ENCODE data around the gene DGLUCY.
"Not testable (repeated sequence)": the region's sequence is repeated elsewhere in the genome, so short reads cannot be mapped to it uniquely, and the experiment has no call there.

DGLUCY gene, protein sequence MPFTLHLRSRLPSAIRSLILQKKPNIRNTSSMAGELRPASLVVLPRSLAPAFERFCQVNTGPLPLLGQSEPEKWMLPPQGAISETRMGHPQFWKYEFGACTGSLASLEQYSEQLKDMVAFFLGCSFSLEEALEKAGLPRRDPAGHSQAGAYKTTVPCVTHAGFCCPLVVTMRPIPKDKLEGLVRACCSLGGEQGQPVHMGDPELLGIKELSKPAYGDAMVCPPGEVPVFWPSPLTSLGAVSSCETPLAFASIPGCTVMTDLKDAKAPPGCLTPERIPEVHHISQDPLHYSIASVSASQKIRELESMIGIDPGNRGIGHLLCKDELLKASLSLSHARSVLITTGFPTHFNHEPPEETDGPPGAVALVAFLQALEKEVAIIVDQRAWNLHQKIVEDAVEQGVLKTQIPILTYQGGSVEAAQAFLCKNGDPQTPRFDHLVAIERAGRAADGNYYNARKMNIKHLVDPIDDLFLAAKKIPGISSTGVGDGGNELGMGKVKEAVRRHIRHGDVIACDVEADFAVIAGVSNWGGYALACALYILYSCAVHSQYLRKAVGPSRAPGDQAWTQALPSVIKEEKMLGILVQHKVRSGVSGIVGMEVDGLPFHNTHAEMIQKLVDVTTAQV

DNA sequence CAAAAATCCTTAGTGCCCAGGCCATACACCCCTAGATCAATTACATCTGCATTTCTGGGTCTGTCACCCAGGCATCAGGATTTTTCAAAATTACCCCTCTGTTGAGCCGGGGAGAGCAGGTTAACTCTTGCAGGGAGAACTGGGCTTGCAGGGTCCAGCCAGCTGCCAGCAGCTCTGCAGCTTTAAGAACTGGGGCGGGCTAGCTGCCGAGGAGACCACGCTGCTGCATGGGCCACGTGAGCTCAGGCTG, at the start of gene DGLUCY:
TSS of gene DGLUCY (plus strand) at position 245 of the 250 bp plus-strand sequence. CDS start 46,222 bp downstream, outside the sequence.
- DNase-seq (ENCODE audit: low read depth in 2 of 2), result peak; percentile 57 to 59

DNA sequence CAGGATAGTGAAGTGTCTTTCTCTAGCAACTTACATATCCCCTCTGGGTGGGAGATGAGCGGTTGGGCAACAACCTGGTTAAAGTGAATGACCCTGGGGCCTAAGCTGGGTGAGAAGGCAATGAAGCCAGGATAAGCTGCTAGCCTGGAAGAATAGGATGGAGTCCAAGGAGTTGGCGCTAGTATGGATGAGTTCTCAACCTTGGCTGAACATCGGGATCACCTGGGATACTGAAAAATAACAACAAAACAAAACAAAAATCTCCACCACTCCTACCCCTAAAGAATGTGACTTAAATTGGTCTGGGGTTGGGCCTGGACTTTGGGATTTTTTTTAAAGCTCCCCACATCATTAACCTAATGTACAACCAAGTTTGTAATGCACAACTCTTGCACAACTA, 48.6 kb upstream of the DGLUCY start:
- DNase-seq (ENCODE audit: low read depth in 2 of 2), result no peak

DNA sequence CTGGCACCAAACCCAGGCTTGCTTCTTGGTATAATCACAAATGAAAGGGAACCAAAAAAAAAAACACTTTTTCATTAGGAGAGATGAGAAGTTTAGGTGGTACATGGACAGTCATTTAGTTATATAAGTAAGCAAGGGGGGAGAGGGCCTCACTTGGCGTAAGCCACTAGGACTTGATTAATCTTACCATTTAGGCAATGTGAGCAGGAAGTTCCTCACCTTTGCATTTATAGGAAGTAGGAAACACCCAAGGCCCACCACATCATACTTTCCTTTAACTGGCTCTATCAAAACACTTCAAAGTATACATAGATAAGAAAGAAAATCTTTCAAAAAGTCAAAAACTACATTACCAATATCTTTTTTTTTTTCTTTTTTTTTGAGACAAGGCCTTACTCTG, 46.7 kb upstream of the DGLUCY start:
- no peak for DNase-seq (ENCODE audit: low read depth in 2 of 2)

DNA sequence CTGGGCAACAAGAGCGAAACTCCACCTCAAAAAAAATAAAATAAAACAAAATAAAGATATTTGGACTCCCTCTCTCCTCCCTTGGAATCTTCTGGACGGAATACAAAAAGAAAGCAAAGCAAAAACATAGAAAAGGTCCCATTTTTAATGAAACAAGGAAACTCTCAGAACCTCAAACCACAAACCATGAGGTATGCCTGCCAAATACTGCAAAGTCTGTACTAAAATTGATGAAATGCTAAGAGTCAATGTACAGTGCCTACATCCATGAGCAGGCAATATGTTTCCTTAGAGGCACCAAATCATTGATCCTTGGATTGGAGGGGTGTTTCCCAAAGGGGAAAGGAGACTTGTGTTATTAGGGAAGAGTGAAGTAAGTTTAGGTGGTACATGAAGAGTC, 45.2 kb upstream of the DGLUCY start:
- DNase-seq (ENCODE audit: low read depth in 2 of 2), result no peak

DNA sequence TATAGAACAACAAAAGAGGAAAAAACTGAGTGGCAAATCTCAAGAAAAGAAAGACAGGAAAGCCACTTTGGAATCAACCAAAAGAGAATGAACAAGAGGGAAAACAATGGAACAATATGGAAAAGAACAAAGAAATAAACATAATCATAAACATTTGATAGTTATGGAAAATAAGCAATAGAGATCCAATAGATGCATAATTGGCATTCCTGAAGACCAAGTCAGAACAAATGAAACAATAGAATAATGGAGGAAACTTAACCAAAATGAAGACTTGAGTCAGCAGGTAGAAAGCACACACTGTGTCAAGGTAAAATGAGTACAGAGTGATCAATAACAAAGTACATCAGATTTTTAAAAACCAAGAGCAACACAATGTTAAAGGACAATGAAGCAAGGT, 43.3 kb upstream of the DGLUCY start:
- no peak for DNase-seq (ENCODE audit: low read depth in 2 of 2)

DNA sequence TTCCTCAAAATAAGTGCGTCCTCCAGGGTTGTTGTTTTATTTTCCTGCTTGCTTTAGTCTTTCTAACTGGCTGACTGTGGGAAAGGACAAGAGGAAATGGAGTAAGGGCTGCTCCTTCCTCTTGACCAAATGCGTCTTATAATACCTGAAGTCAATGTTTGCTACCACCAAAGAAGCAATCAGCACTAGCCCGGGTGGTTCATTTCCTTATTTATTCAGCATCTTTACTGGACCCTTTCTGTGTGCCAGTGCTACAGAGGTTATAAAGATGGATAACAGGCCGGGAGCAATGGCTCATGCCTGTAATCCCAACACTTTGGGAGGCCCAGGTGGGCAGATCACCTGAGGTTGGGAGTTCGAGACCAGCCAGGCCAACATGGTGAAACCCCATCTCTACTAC, 38.3 kb upstream of the DGLUCY start:
- no peak for DNase-seq (ENCODE audit: low read depth in 2 of 2)

DNA sequence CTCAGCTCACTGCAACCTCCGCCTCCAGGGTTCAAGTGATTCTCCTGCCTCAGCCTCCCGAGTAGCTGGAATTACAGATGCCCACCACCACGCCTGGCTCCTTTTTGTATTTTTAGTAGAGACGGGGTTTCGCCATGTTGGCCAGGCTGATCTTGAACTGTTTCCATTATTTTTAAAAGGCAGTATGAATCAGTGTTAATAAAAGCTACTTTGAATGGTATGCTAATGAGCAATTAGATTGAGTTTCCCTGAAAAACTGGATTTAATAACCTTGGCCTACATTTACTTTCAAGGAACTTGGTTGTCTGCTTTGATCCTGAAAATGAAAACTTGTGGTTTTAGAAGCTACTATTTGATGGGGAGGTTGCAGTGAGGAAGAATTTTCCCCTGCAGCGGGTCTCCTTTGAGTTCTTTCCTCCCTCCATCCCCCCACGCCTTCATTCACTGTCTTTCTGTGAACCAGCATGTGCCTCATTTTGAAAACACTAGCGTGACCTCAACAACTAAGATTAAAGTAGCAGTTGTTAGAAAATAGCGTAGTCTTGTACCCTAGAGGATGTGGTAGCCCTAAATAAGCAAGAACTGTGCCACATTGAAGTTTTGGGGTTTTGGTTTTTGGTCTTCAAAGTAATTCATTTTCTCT, 35.7 kb upstream of the DGLUCY start:
- peak; percentile 33 to 49 for DNase-seq (ENCODE audit: low read depth in 2 of 2)

DNA sequence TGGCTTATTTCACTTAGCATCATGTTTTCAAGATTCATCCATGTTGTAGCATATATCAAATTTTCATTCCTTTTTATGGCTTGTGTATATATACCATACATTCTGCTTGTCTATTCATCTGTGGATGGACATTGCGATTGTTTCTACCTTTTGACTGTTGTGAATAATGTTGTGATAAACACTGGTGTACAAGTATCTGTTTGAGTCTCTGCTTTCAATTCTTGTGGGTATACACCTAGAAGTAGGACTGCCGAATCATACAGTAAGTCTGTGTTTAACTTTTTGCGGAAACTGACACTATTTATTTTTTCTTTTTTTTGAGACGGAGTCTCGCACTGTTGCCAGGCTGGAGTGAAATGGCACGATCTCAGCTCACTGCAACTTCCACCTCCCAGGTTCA, 33.8 kb upstream of the DGLUCY start:
- DNase-seq (ENCODE audit: low read depth in 2 of 2), result no peak

DNA sequence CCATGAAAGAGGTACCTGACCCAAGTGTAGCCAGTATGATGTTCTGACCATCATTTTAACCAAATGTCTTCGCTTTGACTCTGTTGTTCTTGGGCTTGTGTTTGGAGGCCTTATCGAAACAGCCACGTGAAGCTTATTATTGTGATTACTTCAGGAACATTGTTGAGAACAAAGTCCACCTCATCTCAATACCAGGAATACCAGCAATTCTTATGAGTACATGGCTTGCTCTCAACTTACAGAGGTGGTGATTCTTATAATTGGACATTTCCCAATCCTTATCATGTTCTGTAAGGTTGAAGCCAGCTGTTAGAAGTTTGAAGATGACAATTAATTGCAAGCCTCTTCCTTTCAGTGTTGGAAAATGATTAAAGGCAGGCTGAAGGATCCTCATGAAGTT, 31.6 kb upstream of the DGLUCY start:
- DNase-seq (ENCODE audit: low read depth in 2 of 2), result no peak

DNA sequence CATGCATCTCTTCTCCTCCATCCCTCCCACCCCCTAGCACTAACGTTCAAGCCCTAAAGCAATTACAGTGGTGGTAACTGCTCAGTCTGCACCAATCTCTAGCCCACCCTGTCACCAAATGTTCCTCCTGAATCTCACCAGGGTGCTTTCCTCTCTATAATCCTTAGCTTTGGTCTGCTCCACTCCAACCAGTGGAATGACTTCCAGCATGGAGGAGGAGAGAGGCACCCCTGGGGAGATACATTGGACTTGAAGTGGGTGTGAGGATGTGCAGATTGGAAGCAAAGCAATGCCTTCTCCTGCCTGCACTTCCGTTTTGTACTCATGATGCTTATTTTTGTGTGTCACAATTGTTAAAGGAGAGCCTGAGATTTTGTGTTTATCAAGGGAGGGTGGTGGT, 29.4 kb upstream of the DGLUCY start:
- DNase-seq (ENCODE audit: low read depth in 2 of 2), result no peak

DNA sequence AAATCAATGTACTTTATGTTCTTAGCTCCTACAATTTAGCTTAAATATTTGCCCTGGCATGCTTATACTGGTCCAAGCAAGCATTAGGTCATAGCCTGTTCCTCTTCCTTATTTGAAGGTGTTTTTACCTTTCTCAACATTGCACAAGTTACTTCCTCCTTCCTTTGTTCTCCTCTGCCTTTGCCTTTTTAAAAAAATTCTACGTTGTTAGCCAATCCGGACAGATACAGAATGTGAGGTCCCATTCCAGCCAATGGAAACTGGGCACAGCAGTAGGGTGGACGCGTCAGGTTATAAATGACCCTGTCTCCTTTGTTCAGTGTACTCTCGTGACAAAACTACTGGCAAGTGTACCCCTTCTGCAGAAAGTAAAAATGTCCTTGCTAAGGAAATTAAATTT, 26.4 kb upstream of the DGLUCY start:
- DNase-seq (ENCODE audit: low read depth in 2 of 2), result not testable (repeated sequence)

DNA sequence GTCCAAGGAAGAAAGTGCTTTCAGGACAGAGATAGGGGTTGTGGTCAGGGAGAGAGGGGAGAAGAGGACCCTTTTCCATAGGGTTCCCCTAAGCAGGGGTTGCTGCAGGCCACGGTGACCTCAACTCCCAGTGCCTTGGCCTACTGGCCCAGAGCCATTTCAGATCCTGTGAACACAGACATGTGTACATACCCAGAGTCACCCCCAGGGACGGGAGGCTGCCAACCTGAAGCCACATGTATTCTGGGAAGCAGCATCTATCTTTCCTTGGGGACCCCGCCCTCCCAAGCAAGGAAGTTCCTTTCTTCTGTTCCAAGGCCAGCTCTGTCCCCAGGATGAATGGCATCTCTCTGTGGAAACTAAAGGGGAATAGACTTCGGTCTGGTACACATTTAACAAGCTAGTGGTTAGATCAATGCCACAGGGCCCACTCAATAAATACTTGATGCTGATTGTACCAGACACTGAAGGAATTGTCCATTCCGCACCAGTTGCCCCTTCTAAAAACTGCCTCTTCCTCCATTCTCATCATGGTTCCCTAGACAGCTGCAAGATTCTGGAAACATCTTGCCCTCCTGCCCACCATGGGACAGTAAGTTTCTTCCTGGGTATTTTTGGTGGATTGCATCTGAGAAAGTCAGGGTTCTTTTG, 25.2 kb upstream of the DGLUCY start:
- no peak for DNase-seq (ENCODE audit: low read depth in 2 of 2)

DNA sequence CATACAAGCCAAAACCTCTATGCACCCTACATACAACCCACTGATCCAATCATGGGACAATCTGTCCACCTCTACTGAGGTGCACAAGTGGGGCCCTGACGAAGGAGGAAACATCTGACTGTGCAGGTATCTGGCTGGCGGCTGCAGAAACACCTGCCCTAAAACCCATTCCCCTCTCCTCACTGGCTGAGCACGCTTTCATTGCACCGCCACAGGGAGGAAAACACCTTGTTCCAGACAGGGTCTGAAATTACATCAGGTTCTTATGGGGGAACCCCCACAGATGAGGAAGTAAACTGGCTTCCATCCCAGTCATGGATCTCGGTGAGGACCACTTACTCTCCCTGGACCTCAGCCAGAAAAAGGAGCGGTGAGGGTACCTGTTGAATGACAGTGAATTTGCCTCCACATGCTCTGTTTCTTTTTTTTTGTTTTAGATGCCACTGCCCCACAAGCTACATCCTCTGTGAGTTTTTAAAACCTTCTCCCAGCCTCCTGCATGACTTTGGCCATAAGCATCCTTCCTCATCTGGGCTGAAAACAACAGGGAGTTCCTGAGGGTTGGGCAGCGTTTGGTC, 23.8 kb upstream of the DGLUCY start:
- DNase-seq (ENCODE audit: low read depth in 2 of 2), result no peak

DNA sequence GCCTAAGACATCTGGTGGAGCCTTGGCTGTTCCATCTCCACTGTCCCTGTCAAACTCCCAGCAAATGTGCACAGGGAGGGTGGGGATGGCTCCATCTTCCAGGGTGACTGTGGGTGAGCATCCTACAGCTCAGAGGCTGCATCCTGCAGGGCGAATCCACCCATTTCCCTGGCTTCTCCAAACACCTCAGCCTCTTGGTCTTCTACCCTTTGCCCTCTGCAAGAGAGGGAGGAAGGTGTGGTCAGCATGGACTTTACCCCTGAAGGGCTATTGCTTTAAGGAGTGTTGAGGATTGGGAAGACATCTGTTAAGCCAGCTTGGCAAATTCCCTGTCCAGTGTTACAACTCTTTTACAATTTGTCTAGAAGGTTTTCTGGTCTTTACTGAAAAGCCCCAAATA, 23.1 kb upstream of the DGLUCY start:
- no peak for DNase-seq (ENCODE audit: low read depth in 2 of 2)

DNA sequence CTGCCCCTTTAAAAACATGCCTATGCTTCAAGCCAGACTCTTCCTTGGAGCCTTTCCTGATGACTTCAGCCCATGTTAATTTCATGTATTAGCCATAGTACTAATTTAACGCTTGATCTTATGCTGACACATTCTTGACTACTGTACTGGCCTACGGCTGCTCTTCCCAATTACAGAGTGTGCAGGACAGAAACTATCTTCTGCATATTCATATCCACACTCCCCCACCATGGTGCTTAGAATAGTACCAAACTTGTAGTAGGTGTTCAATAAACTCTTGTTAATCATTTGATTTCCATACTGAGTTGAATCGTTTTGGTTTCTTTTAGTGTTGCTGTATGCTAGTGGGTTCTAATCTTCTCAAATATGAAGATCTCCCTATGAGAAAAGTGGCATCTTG, 21.8 kb upstream of the DGLUCY start:
- no peak for DNase-seq (ENCODE audit: low read depth in 2 of 2)

DNA sequence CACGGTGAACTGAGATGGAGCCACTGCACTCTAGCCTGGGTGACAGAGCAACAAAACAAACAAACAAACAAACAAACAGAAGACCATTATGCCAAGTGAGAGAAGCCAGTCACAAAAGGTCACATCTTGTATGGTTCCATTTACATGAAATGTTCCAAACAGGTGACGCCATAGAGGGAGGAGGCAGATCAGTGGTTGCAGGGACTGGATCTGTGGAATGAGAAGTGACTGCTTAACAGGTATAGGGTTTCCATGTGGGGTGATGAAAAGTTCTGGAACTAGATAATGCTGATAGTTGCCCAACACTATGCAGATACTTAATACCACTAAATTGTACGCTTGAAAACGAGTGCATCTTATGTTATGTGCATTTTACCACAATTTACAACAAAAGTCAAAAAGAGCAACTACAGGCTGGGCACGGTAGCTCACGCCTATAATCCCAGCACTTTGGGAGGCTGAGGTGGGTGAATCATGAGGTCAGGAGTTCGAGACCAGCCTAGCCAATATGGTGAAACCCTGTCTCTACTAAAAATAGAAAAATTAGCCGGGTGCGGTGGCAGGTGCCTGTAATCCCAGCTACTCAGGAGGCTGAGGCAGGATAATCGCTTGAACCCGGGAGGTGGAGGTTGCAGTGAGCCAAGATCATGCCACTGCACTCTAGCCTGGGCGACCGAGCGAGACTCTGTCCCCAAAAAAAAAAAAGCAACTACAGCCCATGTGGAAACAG, 20.0 kb upstream of the DGLUCY start:
- not testable (repeated sequence) for DNase-seq (ENCODE audit: low read depth in 2 of 2)

DNA sequence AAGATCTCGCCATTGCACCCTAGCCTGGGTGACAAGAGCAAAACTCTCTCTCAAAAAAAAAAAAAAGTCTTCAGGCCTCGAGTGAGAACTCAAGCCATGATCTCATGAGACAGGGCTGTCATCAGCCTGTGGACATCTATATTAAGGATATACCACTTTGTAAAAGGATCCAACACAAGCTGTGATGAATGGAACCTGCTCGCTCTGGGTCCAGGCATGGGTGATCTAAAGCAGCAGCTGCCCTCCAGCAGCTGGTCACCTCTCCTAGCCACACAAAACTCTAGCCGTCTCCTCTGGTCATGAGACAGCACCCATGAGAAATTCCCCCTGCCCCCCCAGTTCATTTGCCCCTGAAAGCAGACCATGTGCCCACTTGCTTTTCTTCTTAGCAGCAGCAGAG, 19.1 kb upstream of the DGLUCY start:
- DNase-seq (ENCODE audit: low read depth in 2 of 2), result no peak

DNA sequence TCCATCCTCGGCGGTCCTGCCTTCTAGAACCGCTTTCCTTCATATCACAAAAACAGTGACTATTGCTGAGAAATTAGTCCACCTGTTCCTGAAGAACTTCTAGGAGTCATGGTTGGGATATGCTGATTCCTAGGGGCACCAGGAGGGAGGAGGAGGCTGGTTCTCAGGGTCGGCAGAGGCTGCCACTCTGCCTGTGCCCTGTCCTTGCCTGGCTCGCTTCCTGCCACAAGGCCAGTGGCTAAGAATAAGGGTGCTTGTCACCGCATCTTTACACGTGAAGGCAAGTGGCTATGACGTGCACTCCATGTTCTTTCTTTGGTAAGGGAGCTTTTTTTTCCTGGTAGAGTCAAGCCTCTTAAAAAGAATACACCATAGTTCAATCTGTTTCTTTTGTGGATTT, 18.7 kb upstream of the DGLUCY start:
- DNase-seq (ENCODE audit: low read depth in 2 of 2), result no peak

DNA sequence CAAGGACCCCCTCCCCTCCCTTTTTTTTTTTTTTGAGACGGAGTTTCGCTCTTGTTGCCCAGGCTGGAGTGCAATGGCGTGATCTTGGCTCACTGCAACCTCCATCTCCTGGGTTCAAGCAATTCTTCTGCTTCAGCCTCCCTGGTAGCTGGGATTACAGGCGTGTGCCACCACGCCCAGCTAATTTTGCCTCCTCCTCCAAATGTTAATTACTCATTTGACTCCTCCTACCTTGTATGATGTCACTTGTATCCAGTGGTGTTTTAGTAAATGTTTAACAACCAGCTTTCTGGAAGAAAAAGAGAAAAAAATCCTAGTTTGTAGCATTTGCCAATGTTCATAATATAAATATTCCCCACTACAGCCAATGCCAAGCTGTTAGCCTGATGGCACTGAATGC, 16.2 kb upstream of the DGLUCY start:
- not testable (repeated sequence) for DNase-seq (ENCODE audit: low read depth in 2 of 2)

DNA sequence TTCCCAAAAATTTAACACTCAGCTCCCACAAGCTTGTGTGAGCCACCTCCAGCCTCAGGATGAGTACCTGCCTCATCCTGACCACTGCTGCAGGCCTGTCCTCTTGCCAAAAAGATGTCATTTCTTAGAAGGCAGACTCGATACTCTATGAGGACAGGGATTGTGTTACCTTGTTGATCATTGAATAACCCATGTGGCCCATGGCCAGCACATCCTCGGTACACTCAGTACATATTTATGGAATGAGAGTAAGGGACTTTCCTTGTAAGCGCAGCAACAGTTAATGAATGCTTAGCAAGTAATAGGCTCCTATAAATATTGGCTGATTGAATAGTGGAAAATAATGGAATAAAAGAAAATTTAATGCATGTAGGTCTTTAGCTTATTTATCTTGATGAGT, 15.3 kb upstream of the DGLUCY start:
- no peak for DNase-seq (ENCODE audit: low read depth in 2 of 2)

DNA sequence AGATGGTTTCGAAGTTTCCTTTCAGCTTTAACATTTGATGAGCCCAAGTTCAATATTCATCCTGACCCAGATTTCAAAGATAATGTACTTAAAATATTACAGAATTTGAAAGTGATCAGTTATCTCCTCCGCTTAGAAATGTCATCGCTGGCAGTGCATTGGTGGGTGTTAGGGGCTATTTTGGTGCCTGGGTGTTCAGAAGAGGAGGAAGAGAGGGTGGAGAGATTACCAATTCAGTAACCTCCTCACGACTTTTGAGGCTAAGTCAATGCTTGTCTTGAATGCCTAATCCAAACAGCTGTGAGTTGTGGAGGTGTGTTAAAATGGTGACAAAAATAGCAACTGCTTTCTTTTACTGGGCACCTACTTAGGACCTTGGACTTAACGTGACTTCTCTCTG, 13.8 kb upstream of the DGLUCY start:
- DNase-seq (ENCODE audit: low read depth in 2 of 2), result no peak

DNA sequence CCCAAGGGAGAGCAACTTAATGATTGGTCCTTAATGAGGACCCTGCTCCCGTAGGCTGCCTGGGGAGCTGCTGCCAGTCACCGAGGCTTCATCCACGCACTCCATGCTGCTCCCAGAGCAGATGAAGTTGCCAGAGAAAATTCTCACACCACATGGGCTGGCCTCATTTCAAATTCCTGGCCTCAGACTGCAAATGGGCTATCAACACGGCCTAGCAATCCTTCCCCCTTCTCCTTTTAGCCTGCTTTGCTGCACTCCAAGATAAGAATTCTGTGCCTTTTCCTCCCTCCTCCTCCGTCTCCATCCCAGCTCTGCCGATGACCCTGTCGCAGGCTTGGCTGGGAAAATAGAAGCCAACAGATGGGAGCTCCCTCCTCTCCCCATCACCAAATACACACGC, 10.8 kb upstream of the DGLUCY start:
- DNase-seq (ENCODE audit: low read depth in 2 of 2), result no peak

Measured in stimulated activated CD4-positive, alpha-beta T cell treated with anti-CD3 and anti-CD28 coated beads, Interleukin-15, amount 100 ng/mL, for 48 hours (primary cell).